Stimulated activated naive CD4-positive, alpha-beta T cell (primary cell): Measurements from ENCODE around the gene BTD.

Experiments used
- DNase-seq, 6 experiments: peaks; one replicate each; lab custom pipeline; 2025; lab: John Stamatoyannopoulos, UW

Gene BTD

DNA sequence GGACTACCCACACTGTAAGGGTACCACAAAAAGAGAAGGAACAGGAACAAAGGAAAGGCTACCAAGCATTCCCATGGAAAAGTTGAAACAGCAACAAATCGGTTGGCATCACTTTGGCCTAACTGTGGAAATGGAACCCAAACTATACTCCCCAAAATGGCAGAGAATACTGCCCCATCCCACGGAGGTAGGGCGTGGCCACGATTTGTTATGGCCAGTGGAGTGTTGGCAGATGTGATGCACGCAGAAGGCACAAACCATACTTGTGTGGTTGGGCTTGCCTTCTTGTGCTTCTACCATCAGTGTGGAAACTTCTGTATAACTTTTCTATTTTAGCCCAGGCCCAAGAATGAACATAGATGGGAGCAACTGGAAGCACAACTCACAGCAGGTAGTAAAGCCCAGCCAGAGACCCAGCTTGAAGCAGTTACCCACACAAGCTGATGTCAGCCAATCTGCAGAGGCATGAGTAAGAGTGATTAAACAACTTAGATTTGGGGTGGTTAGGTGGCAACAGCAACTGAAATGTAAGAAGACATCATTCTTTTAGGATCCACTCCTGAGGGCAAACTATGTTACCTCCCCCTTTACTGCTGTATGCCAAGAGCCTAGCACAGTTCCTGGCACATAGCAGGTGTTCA lies 64.1 kb downstream of the BTD start:
- no peak for DNase-seq

DNA sequence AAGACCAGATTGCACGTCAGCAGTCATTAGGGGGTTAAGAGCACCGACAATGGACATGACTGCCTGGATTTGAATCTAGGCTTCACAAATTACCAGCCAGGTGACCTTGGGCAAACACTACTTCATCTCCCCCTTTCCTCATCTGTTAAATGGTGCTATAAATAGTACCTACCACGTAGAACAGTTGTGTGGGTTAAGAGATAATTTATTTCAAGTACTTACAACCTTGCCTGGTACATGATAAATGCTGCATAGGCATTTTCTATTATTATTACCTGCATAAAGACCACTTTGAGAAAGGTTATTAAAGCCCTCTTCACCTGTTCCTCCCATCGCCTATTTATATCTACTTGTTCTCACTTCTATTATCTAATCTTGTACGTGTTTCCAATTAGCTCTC lies 64.7 kb downstream of the BTD start:
- DNase-seq: no peak

DNA sequence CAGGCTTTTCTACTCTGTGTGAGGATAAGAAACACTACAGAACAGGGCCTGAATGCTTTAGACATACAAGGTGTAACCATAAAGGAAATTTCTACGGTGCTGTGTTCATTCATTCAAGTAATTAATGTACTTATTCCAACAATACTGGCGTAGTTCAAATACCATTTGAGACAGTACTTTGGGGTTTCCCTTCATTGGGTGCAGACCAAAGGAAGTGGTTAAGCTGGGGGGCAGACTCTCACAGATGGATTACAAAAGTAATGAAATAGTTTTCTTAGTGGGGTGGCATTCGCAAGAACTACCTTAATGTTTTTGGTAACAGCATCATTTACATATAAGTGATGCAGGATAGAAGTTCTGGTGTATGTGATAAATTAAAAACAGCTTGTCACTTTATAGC lies 65.9 kb downstream of the BTD start:
- DNase-seq: peak in 3 of 6 experiments; percentile 14 to 32 (median 31)

DNA sequence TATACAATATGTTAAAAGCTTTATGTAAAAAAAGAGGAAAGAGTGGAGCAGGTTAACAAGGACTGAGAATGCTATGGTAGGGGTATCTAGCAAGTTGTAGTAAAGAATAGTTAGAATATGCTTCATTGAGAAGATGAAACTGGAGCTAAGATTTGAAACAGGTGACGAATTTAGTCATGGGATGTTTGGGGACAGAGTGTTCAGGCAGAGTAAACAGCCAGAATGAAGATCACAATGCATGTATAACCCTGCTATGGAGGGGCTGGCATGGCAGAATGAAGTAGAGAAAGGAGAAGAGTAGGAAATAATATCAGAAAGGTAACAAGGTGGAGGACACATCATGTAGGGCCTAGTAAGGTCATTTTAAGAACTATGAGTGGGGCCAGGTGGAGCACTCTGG lies 72.0 kb downstream of the BTD start:
- DNase-seq: no peak

DNA sequence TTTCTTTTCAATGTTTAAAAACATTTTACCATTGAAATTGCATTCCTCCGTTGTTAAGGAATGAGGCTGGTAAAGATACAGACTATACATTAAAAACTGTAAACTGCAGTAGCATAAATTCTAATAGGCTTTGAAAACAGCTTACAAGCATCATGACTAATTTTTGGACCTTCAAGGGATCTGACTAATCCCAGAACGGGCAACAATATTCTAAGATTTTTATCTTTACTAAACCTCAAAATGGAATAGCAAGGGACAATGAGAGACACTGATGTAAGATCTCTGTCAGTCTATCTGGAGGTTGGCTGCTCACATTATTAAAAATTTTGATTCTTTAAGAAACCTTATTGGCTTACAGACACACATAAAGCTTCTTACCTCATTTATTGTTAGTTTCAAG lies 74.7 kb downstream of the BTD start:
- DNase-seq: no peak

DNA sequence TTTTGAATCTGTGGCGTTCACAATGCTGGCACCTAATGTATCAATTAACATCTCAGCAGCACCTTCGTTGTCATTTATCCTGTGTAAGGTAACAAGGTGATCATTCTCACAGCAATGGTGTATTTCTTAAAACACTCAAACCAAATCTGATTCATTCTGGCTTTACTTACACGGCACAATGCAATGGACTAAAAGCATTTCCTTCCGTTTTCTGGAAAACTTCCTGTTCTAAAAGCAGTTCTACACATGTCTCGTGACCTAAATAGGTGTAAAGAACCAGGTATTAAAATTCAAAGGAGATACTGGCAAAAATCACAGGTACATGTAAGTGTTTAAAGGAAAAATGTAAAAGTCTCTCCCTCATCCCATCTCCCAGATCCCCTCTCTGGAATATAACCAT lies 77.8 kb downstream of the BTD start:
- DNase-seq: no peak

DNA sequence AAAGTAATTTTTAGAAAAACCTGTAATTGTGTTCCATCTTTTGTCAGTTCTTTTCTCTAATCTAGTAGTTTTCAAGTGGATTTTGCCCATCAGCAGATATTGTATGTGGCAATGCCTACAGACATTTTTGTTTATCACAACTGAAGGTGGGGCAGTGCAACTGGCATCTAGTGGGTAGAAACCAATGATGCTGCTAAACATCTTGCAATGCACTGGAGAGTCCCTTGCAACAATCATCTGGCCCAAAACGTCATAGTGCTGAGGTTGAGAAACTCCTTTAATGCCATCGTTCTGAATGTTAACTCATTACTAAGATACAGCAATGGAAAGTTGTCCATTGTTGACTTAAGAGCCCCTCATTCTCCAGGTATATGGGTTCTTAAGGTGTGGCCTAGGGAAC lies 80.1 kb downstream of the BTD start:
- no peak for DNase-seq

DNA sequence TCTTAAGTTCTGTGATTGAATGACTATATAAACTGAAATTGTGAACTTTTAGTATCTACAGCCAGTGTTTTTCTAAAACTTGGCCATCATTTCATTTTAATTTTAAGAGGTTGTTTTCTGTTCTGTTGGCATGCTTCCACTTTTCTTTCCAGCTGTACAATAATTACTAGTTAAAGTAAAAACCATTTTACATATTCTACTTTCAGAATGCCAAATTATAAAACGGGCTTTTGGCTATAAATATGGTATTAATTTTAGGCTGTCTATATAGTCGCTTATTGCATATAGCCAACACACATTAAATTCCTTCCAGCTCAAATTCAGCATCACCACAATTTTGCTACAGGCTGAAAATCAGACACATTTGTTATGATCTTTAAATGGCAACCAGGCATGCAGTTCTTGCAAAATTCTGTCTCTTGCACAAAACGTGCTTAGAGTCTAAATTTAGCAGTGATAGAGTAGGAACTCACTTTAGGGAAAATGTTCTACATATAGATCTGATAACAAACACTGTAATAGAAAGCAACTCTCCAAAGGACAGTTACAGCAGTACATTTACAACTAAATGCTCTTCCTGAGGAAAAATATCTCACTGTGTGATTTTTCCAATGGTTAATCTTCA lies 81.1 kb downstream of the BTD start:
- no peak for DNase-seq

DNA sequence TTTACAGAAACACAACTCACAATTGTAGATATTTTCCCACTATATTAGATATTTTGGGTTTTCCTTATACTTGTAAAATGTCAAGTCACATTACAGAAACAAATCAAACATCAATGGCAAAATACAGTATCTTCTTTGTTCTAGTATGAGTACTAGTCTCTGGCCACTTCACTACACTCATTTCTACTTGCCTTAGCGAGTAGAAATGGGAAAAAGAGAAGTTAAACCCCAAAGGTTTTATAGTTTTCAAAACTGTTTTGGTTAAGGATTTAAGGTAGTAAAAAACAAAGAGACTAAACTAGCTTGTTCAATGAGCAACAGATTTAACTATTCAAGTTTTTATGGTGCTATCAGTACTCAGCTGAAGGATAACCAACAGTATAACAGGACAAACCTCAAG lies 81.7 kb downstream of the BTD start:
- no peak for DNase-seq

DNA sequence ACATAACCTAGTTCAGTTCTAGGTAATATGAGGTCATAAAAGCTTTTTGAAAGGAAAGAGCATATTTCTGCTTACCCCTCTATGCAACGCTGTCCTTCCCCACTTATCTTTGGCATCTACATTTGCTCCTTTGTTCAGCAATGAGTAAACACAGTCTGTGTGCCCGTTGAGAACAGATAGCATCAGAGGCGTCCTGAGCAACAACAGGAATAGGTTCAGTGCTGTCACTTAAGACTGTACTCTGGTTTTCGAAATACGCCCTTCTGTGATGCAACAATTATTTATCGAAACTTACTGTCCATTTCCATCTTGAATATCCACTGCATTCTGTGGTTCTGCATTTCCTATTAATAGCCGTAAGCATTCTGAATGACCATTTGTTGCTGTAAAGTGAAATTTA lies 84.4 kb downstream of the BTD start:
- no peak for DNase-seq

DNA sequence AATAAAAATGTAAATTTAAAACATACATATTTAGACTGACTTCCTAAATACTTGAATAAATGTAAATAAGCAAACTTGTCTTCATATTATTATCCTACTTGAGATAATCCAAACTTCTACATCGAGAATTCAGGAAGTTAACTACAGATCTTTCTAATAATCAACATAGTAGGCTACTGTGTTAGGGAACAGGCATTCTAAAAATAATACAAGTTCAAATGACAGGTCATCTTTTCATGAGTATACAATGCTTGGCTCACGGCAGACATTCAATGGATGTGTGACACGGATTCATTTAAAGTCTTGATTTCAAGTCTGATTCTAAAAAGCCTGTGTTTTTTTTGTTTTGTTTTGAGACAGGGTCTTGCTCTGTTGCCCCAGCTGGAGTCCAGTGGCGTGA lies 88.7 kb downstream of the BTD start:
- no peak for DNase-seq

DNA sequence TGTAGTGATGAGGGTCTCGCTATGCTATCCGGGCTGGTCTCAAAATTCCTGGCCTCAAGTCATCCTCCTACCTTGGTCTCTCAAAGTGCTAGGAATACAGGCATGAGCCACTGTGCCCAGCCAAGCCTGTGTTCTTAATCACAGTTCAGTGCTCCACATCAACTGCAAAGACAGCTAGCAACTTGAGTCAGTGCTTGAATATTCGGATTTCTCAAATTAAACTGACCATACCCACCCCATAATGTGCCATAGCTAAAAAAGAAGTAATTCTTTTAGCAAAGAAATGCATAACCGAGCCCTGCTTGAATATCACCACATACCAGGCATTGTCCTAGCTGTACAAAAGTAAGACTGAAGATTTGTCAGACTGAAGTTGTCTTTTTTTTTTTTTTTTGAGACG lies 89.2 kb downstream of the BTD start:
- DNase-seq: no peak

DNA sequence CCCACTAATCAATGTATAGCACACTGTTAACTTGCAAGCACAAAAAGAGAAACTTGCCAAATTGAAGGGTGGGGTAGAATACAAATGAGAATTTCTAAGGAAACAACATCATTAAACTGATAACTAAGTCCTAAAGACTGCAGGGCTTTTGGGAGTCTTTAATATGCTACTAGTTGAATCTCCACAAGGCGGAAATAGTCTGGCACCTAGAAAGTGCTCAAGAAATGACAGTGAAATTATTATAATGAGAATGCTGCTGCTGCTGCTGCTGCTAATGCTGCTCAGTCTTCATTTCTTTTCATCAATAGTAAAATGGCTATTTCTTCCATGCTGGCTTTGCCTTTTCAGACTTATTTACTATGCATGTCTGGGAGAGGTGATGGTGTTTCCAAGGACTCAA lies 91.8 kb downstream of the BTD start:
- DNase-seq: no peak

DNA sequence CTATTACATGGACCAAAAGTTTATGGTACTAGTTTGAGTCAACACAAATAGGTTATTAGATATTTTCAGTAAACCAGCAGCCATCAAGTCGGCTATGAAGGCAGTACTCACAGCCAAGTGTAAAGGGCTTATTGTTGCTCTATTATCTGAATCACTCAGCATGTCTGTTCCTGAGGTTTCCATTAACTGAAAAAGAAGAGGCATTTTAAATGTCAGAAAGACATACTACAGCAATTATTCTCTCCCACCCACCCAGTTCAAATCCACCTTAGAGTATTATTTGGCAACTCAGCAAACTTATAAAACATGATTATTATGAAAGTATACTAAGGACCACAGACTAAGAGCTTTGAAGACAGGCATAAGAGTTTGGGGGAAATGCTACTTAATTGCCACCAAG lies 93.1 kb downstream of the BTD start:
- no peak for DNase-seq
